HG03108 (cell line): ENCODE data around the gene SCNN1B.

Experiments
- ATAC-seq: cut with Tn5 transposase; IDR thresholded peaks from one replicate; pipeline ENCODE4 v1.9.1; 2021; ENCODE audit warnings: moderate library complexity; ENCODE audit not compliant: unreplicated experiment

SCNN1B gene

GRCh38 chr16:23319861-23320615, 17.9 kb downstream of the SCNN1B start:
- ATAC-seq = no peak

DNA sequence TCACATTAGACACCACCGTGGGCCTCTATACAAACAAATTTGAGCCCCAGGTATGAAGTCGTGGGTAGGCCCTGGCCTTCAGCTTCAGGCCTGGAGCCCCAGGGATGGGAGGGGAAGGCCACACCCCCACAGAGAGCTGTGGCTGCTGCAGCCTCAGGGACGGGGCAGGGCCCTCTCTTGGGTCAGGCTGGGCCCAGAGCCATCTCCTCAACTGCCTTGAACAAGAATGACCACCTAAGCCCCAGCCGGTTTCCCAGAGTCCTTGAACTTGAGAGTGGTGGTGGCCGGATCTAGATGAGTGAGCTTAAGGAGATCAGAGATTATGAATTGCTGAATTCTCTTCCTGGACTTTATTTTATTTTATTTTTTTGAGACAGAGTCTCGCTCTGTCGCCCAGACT, 18.6 kb downstream of the SCNN1B start:
- ATAC-seq = no peak

DNA sequence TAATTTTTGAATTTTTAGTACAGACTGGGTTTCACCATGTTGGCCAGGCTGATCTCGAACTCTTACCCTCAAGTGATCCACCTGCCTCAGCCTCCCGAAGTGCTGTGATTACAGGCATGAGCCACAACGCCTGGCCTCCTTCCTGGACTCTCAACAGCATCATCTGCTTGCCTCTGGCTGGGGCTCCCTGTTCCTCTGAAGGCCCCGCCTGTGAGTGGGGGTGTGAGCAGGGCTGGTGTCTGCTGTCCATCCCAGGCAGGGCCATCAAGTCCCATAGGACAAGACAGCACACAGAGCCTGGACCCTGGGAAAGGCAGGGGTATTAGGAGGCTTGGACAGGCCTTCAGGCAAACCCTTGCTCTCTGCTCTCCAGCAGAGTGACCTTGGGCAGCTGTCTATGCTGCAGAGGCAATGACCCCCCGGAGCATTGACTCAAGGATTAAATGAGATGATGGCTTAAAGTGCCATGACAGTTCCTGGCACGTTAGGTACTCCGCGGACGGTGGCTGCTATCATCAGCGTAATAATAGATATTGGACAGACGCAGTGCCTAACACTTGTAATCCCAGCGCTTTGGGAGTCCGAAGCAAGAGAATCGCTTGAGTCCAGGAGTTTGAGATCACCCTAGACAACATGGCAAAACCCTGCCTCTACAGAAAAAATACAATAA, 19.2 kb downstream of the SCNN1B start:
- ATAC-seq = no peak

GRCh38 chr16:23323224-23324030, 21.3 kb downstream of the SCNN1B start:
- peak; percentile 57 for ATAC-seq

DNA sequence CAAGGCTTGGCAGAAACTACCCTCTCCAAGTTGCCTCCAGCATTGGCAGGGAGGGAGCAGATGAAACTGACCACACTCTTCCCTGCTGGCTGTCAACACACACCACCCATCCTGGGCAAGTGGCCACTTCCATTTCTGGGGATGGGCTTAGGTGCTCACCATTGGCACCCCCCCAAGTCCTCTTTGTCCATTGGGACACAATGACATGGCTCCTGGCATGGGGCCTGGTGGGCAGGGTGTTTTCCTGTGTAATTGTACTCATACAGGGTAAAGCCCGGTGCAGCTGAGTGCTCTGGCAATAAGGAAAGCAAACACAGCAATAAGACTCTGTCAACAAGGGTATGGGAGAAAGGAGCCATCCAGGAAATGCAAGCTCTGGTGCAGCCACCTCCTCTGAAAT, 22.6 kb downstream of the SCNN1B start:
- no peak for ATAC-seq

DNA sequence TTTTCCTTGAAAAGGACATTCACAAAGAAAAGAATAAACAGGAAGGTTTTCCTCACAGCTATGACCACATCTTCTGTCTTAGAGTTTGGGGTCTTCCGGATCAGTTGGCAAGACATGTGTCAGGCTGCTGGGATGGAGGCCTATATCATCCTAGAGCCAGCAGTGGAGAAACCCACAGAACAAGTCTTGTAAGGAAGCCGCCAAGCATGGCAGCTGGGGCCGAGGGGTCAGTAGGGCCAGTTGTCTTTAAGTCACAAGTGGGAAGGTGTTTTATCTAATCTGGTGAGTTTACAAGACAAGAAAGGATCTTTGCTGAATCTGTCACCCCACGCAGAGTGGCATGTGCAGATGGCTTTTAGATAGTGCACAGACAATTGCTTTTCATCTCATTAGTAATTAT, 25.7 kb downstream of the SCNN1B start:
- no peak for ATAC-seq

DNA sequence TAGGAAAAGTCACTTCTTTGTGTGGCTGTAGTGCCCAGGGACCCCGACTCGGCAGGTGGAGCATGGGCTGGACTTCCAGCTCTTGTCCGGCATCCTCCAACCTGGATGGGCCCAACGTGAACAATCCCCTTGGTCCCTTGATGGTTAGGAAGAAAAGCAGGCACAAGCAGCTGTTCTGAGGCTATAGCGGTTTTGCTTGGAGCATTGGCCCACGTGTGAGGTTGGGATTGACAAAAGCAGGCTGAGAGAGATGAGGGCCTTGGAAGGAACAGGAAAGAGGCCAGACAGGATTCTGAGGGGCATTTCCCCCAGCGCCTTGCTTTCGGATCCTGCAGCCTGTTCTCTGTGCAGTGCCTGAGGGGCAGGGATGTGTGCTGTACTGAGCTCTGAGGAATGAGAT, 28.1 kb downstream of the SCNN1B start:
- no peak for ATAC-seq

GRCh38 chr16:23330583-23331249, 28.6 kb downstream of the SCNN1B start:
- ATAC-seq = no peak

DNA sequence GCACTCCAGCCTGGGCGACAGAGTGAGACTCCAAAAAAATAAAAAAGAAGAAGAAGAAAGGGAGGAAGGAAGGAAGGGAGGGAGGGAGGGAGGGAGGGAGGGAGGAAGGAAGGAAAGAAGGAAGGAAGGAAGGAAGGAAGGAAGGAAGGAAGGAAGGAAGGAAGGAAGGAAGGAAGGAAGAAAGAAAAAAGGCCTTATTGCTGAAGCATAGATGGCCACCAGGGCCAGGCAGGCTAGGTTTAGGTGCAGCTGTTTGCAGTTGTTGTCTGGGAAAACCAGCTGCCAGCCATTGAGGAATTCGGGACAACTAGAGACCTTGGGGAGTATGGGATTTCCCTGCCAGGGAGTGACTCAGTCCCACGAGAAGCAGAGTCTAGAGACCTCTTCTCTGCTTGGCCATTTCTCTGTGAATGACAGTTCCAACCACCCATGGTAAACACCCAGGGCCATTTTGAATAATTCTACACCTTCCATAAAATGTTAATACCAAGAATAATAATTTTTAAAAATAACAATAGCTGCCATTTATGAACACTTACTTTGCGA, 31.0 kb downstream of the SCNN1B start:
- no peak for ATAC-seq

DNA sequence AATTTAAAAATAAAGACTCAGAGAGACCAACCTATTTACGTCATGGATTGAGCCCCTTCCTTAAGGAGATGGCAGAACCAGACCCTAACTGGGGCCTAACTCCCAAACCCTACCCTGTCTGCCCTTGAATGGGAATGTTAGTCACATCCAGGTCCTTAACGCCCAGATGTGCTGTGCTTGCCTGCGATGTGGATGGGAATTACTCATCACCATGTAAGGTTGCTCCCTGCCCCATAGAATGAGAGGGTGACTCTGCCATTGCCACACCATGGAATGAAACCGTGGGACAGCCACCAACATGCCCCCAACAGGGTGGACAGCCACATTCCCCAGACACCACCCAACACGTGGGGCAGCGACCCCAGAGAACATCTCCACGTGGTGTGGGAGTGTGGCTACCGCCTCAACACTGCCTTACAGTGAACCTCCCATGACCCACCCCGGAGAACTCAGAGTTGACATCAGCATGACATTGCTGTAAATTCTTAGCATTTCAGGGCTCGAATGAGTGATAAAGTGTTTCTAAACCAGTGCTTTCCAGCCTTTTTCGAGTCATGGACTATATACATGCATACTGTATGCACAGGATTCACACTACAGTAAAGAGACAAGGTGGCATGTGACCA, 31.8 kb downstream of the SCNN1B start:
- no peak for ATAC-seq

- ATAC-seq = no peak
Observed at GRCh38 chr16:23334457-23334853, 32.4 kb downstream of the SCNN1B start.

GRCh38 chr16:23334950-23335349, 32.8 kb downstream of the SCNN1B start:
- ATAC-seq = no peak

- ATAC-seq = no peak
Observed at GRCh38 chr16:23337836-23338550, 35.9 kb downstream of the SCNN1B start.

- no peak for ATAC-seq
Observed at GRCh38 chr16:23339787-23340186, 37.7 kb downstream of the SCNN1B start.

GRCh38 chr16:23342083-23342640, 40.1 kb downstream of the SCNN1B start:
- ATAC-seq = no peak

DNA sequence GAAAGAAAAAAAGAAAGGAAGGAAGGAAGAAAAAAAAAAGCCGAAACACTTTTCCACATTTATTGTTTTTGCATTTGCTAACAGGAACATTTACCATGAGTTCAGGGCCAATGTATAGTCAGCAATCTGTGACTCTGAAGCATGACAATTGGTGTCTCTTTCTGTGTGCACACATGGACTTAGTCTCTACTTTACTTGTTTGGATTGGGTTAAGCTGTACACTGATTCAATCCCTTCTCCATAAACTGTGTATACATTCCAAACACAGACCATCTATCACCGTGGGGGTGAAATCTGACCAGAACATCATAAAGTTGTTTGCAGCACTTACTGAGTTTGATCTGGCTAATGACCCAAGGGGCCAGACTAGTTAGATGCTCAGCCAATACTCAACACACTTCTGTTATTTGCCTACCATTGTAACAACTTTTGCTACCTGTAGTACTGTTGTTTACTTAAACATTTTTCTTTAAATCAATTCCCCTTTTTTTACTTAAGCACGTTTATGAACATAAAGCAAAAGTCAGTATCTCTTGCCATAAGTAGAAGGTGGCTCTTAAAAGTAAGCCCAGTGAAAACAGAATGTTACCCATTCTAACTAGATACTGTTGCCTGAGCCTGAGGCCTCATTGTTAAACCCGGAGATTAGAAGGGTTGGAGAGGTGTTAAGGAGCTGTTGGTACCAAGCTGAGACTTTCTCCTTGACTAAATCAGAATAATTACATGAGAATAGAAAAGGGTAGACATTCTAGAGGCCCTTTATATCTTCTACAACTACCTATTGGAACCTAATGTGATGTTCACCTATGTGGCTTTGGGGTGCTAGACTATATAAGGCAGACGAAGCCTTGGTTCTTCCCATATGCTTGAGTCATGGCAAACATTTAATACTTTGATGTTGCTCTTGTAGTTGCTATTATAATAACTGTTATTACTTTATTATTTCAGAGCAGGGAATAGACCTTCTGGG, 41.8 kb downstream of the SCNN1B start:
- ATAC-seq = no peak

DNA sequence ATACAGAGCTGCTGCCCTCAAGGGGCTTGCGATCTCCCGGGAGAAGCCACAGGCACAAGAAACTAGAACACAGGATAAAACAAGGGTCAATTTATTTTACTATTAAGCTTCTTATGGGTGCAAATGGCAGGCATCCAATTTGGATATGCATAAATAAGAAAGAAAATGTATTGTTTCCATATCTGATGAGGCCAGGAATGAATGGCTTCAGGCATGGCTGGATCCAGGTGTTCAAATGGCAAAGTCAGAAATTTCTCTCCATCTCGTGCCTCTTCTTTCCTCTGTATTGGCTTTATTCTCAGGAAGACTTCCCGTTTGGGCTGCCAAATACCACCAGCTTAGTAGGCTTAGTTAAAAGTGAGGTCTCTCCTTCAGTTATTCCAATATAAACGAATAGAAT, 43.1 kb downstream of the SCNN1B start:
- no peak for ATAC-seq
